CD14-positive monocyte (primary cell): ENCODE results near the gene ZNF10. TPM values are rescaled to one million over a fixed set of nuclear protein-coding genes. Genes with fewer than 3 reads are reported as not detected.

ENCODE experiments used
- DNase-seq, 3 donors: peaks; one replicate each; pipeline ENCODE4 v3.0.0-alpha.2; 2011 to 2022
- H2AFZ ChIP-seq: 2 replicates; pipeline ENCODE4 v1.6.0; 2012; ENCODE audit warnings: mild to moderate bottlenecking, low read depth, low read length, inconsistent platforms; ENCODE audit not compliant: insufficient read depth, poor library complexity, severe bottlenecking
- H3K27ac ChIP-seq, 2 donors: 1 replicate in 1 of 2; 2 replicates in 1 of 2; pipeline ENCODE4 v1.5.1; 2012 to 2013; ENCODE audit warnings: low read length in 2 of 2, control low read depth in 1 of 2, inconsistent platforms in 1 of 2, low read depth in 1 of 2, mild to moderate bottlenecking in 1 of 2
- H3K27me3 ChIP-seq, 2 donors: one replicate each; pipeline versions ENCODE4 v1.6.0 to v1.6.1; 2011 to 2013; ENCODE audit warnings: low read length in 2 of 2; ENCODE audit not compliant: control insufficient read depth in 2 of 2, insufficient read depth in 2 of 2
- H3K36me3 ChIP-seq, 2 donors: replicated peaks in 1 of 2; 1 replicate in 1 of 2; 2 replicates in 1 of 2; pipeline versions ENCODE4 v1.5.1 to v1.6.1; 2012 to 2013; ENCODE audit warnings: low read length in 2 of 2, control low read depth in 1 of 2, inconsistent platforms in 1 of 2, mild to moderate bottlenecking in 1 of 2; ENCODE audit not compliant: insufficient read depth in 2 of 2, control insufficient read depth in 1 of 2
- H3K4me1 ChIP-seq, 2 donors: 1 replicate in 1 of 2; 2 replicates in 1 of 2; pipeline versions ENCODE4 v1.5.1 to v1.6.1; 2012 to 2013; ENCODE audit warnings: low read length in 2 of 2, control low read depth in 1 of 2, inconsistent platforms in 1 of 2, mild to moderate bottlenecking in 1 of 2, moderate library complexity in 1 of 2; ENCODE audit not compliant: insufficient read depth in 2 of 2, control insufficient read depth in 1 of 2
- H3K4me2 ChIP-seq: replicated peaks from 2 replicates; pipeline ENCODE3; 2012; ENCODE audit warnings: low read length, moderate library complexity, mild to moderate bottlenecking; ENCODE audit not compliant: poor library complexity, severe bottlenecking; ENCODE audit errors: extremely low read depth
- H3K4me3 ChIP-seq, 3 experiments: fragments of 200-600 bp in 1 of 3; sonication (generic) in 1 of 3; replicated peaks in 1 of 3; 1 replicate in 2 of 3; 2 replicates in 1 of 3; pipeline ENCODE4 v1.5.1; 2011 to 2013; ENCODE audit warnings: low read length in 3 of 3, mild to moderate bottlenecking in 3 of 3, control low read depth in 2 of 3, low read depth in 2 of 3, inconsistent platforms in 1 of 3, moderate library complexity in 1 of 3
- H3K79me2 ChIP-seq: 2 replicates; pipeline ENCODE4 v1.6.0; 2012; ENCODE audit warnings: mild to moderate bottlenecking, control low read depth, inconsistent platforms, low read length, moderate library complexity; ENCODE audit not compliant: insufficient read depth
- H3K9ac ChIP-seq: 2 replicates; pipeline ENCODE4 v1.6.0; 2017; ENCODE audit warnings: low read length, mild to moderate bottlenecking; ENCODE audit not compliant: insufficient read depth, poor library complexity, severe bottlenecking
- H3K9me3 ChIP-seq, 2 donors: replicated peaks in 1 of 2; 1 replicate in 1 of 2; 2 replicates in 1 of 2; pipeline versions ENCODE4 v1.5.1 to v1.6.1; 2012 to 2013; ENCODE audit warnings: low read length in 2 of 2, control low read depth in 1 of 2; ENCODE audit not compliant: control insufficient read depth in 1 of 2, insufficient read depth in 1 of 2
- H4K20me1 ChIP-seq: 2 replicates; pipeline ENCODE4 v1.6.0; 2012; ENCODE audit warnings: mild to moderate bottlenecking, low read length, control low read depth, moderate library complexity; ENCODE audit not compliant: insufficient read depth
- H3K27ac Mint-ChIP-seq, 7 donors: one replicate each; pipeline ENCODE4 v1.8.0; 2020; ENCODE audit warnings: mild to moderate bottlenecking in 7 of 7, mixed read lengths in 7 of 7, moderate library complexity in 6 of 7, inconsistent platforms in 2 of 7
- H3K27me3 Mint-ChIP-seq, 3 donors: one replicate each; pipeline ENCODE4 v1.8.0; 2021 to 2022; ENCODE audit warnings: low read depth in 3 of 3, mild to moderate bottlenecking in 3 of 3, mixed read lengths in 3 of 3, moderate library complexity in 3 of 3, inconsistent platforms in 1 of 3
- H3K36me3 Mint-ChIP-seq, 2 donors: one replicate each; pipeline ENCODE4 v1.8.0; 2020; ENCODE audit warnings: mixed read lengths in 2 of 2, inconsistent platforms in 1 of 2, mild to moderate bottlenecking in 1 of 2
- H3K4me1 Mint-ChIP-seq: one replicate; pipeline ENCODE4 v1.8.0; 2020; ENCODE audit warnings: mild to moderate bottlenecking, mixed read lengths
- H3K4me3 Mint-ChIP-seq, 2 donors: one replicate each; pipeline ENCODE4 v1.8.0; 2020; ENCODE audit warnings: mild to moderate bottlenecking in 2 of 2, mixed read lengths in 2 of 2, moderate library complexity in 1 of 2
- H3K9me3 Mint-ChIP-seq, 7 donors: one replicate each; pipeline ENCODE4 v1.8.0; 2020 to 2022; ENCODE audit warnings: mixed read lengths in 7 of 7, mild to moderate bottlenecking in 6 of 7, moderate library complexity in 6 of 7, inconsistent platforms in 2 of 7
- WGBS: methylation state at CpG from one replicate; pipeline ENCODE4 v1.1.5; 2013; ENCODE audit warnings: missing lambda C conversion rate; ENCODE audit not compliant: insufficient coverage; 5-methylcytosine and 5-hydroxymethylcytosine counted together
- intact Hi-C, 2 donors: fragments of 100-400 bp; cut with micrococcal nuclease; formaldehyde crosslinking; loops; one replicate each; pipeline versions ENCODE4 v1.15.0 to v1.15.1; 2023
- polyA plus RNA-seq, 3 donors: library from polyadenylated mRNA; depleted of rRNA in 1 of 3; unstranded in 2 of 3; stranded (reverse) in 1 of 3; fragments of 300-500 nt in 2 of 3; fragments of >200 nt in 1 of 3; fragmentation: Illumina TruSeq in 2 of 3; gene quantifications; 1 replicate in 2 of 3; 2 replicates in 1 of 3; pipeline ENCODE4 v1.2.3, GENCODE V29; 2012 to 2021
- TF ChIP-seq, protein P1 (sequence below): fragments of 200-600 bp; IDR thresholded peaks from one replicate; pipeline ENCODE4 v1.8.0; 2022; ENCODE audit warnings: antibody characterized with exemption, mild to moderate bottlenecking

ZNF10 gene
- polyA plus RNA-seq, 3 donors: 0.68 to 1.00 (median 0.79) TPM

GRCh38 chr12:133204264-133204603 is 73.8 kb downstream of the ZNF10 start:
- Mint-ChIP-seq H3K4me1 (no peaks in the 10 kb centered on the region), H3K36me3 (peaks cover 31 to 42% of the 10 kb centered on the region in 2 donors), H3K27me3 (no peaks in the 10 kb centered on the region), H3K27ac (no peak overlapping the region), H3K4me3 (no peak overlapping the region), H3K9me3 (peaks cover 45 to 92% (median 91%) of the 10 kb centered on the region in 7 donors)
- Histone ChIP-seq H3K79me2 (no peaks in the 10 kb centered on the region), H3K9ac (no peak overlapping the region), H3K27me3 (no peaks in the 10 kb centered on the region), H3K4me1 (no peaks in the 10 kb centered on the region), H4K20me1 (no peaks in the 10 kb centered on the region), H3K36me3 (peaks cover 21 to 54% of the 10 kb centered on the region in 2 donors), H2AFZ (no peak overlapping the region), H3K4me2 (no peak overlapping the region), H3K4me3 (peak overlapping the region in 1 of 3 experiments; percentile 57), H3K9me3 (peaks cover 41 to 94% of the 10 kb centered on the region in 2 donors), H3K27ac (no peak overlapping the region)
- no CpG with 5 or more reads among the region's 1 CpG for WGBS
- intact Hi-C loops: no loop called here
- TF ChIP-seq, protein P1, sequence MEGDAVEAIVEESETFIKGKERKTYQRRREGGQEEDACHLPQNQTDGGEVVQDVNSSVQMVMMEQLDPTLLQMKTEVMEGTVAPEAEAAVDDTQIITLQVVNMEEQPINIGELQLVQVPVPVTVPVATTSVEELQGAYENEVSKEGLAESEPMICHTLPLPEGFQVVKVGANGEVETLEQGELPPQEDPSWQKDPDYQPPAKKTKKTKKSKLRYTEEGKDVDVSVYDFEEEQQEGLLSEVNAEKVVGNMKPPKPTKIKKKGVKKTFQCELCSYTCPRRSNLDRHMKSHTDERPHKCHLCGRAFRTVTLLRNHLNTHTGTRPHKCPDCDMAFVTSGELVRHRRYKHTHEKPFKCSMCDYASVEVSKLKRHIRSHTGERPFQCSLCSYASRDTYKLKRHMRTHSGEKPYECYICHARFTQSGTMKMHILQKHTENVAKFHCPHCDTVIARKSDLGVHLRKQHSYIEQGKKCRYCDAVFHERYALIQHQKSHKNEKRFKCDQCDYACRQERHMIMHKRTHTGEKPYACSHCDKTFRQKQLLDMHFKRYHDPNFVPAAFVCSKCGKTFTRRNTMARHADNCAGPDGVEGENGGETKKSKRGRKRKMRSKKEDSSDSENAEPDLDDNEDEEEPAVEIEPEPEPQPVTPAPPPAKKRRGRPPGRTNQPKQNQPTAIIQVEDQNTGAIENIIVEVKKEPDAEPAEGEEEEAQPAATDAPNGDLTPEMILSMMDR: no peak
- DNase-seq: no peak

GRCh38 chr12:133206390-133206789 is 76.0 kb downstream of the ZNF10 start:
- intact Hi-C loops: no loop called here
- no peak overlapping the region for H3K9ac ChIP-seq
- H2AFZ ChIP-seq: no peak overlapping the region
- H3K4me3 ChIP-seq: peak overlapping the region in 1 of 3 experiments; percentile 49
- H3K4me3 Mint-ChIP-seq: no peak overlapping the region
- H3K27me3 ChIP-seq: no peaks in the 10 kb centered on the region
- H3K4me1 Mint-ChIP-seq: no peaks in the 10 kb centered on the region
- no peaks in the 10 kb centered on the region for H4K20me1 ChIP-seq
- H3K9me3 ChIP-seq: peaks cover 63 to 99% of the 10 kb centered on the region in 2 donors
- no peak for DNase-seq
- no peaks in the 10 kb centered on the region for H3K27me3 Mint-ChIP-seq
- H3K9me3 Mint-ChIP-seq: peaks cover 43 to 95% (median 91%) of the 10 kb centered on the region in 7 donors
- no peak overlapping the region for H3K4me2 ChIP-seq
- H3K4me1 ChIP-seq: no peaks in the 10 kb centered on the region
- H3K36me3 Mint-ChIP-seq: peaks cover 13 to 22% of the 10 kb centered on the region in 2 donors
- no CpG with 5 or more reads among the region's 2 CpGs for WGBS
- H3K27ac ChIP-seq: no peak overlapping the region
- H3K79me2 ChIP-seq: no peaks in the 10 kb centered on the region
- H3K36me3 ChIP-seq: peaks cover 16 to 41% of the 10 kb centered on the region in 2 donors
- TF ChIP-seq, protein P1: no peak
- H3K27ac Mint-ChIP-seq: no peak overlapping the region

Other genes starting within 250 kb of the ZNF10 start
- 10 to 100 TPM; 28.0 to 76.3 (median 39.3) TPM for gene CHFR, start 243.0 kb upstream of the ZNF10 start, polyA plus RNA-seq
- gene ZNF605, start 174.3 kb upstream of the ZNF10 start, polyA plus RNA-seq: 1 to 10 TPM in 1 of 3 donors, under 1 TPM in 2; 0.32 to 1.9 (median 0.80) TPM
- gene ZNF26, start 144.3 kb upstream of the ZNF10 start, polyA plus RNA-seq: 10 to 100 TPM in 1 of 3 donors, 1 to 10 TPM in 2; 3.3 to 17.6 (median 3.8) TPM
- 1 to 10 TPM; 3.3 to 5.1 (median 5.1) TPM for gene ZNF84, start 93.1 kb upstream of the ZNF10 start, polyA plus RNA-seq
- gene ZNF140, start 49.7 kb upstream of the ZNF10 start, polyA plus RNA-seq: 10 to 100 TPM in 1 of 3 donors, 1 to 10 TPM in 2; 6.2 to 11.8 (median 6.3) TPM
- gene ZNF891, start 353 bp upstream of the ZNF10 start, polyA plus RNA-seq: under 1 TPM; 0.08 to 0.45 (median 0.18) TPM
- 1 to 10 TPM; 3.3 to 6.0 (median 5.8) TPM for gene ZNF268, start 50.9 kb downstream of the ZNF10 start, polyA plus RNA-seq
- not detected for gene ANHX, start 105.2 kb downstream of the ZNF10 start, polyA plus RNA-seq